Measurements from ENCODE around the gene TBX1.

GRCh38 chr22:19793661-19794310 lies 33.2 kb downstream of the TBX1 start:
- TF ChIP-seq, protein P1, sequence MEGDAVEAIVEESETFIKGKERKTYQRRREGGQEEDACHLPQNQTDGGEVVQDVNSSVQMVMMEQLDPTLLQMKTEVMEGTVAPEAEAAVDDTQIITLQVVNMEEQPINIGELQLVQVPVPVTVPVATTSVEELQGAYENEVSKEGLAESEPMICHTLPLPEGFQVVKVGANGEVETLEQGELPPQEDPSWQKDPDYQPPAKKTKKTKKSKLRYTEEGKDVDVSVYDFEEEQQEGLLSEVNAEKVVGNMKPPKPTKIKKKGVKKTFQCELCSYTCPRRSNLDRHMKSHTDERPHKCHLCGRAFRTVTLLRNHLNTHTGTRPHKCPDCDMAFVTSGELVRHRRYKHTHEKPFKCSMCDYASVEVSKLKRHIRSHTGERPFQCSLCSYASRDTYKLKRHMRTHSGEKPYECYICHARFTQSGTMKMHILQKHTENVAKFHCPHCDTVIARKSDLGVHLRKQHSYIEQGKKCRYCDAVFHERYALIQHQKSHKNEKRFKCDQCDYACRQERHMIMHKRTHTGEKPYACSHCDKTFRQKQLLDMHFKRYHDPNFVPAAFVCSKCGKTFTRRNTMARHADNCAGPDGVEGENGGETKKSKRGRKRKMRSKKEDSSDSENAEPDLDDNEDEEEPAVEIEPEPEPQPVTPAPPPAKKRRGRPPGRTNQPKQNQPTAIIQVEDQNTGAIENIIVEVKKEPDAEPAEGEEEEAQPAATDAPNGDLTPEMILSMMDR (conservative IDR thresholded peaks at IDR 0.05): no peak
- TF ChIP-seq ZFX (IDR thresholded peaks at IDR 0.05): no peak
